ENCODE measurements around the gene MIAT.

- TF ChIP-seq POLR2A (IDR thresholded peaks at IDR 0.05; ENCODE audit: low read length): no peak
- no peak for TF ChIP-seq GATA1 (IDR thresholded peaks at IDR 0.05; ENCODE audit: low read depth, low read length)
These were observed 40.7 kb upstream of the MIAT start for GRCh38 chr22:26616650-26617049.

All from erythroblast (primary cell).